SK-N-SH (cell line): Measurements from ENCODE around the gene EDA. TPM values are rescaled to one million over a fixed set of nuclear protein-coding genes. Genes with fewer than 3 reads are reported as not detected.

Experiments
- CTCF ChIA-PET: fragments of 300-600, 350-600 bp; formaldehyde crosslinking; extraction: SDS; loops from one replicate; lab custom pipeline; 2021; lab: Yijun Ruan, JAX
- POLR2A ChIA-PET: fragments of 350-600 bp; sonication (Branson Sonifier 250); formaldehyde crosslinking; extraction: SDS; loops from one replicate; lab custom pipeline; 2020; ENCODE audit warnings: antibody characterized with exemption, inconsistent platforms; lab: Yijun Ruan, JAX
- DNase-seq: peaks from one replicate; pipeline ENCODE4 v3.0.0; 2012
- H2AFZ ChIP-seq: fragments of 200-600 bp; sonication (generic); 2 replicates; pipeline ENCODE4 v1.8.1; 2016; ENCODE audit warnings: antibody characterized with exemption, mild to moderate bottlenecking, low read depth
- H3F3A ChIP-seq: fragments of 200-600 bp; sonication (generic); replicated peaks from 2 replicates; pipeline ENCODE3; 2016; ENCODE audit warnings: antibody characterized with exemption, mild to moderate bottlenecking; ENCODE audit not compliant: insufficient read depth
- H3K27ac ChIP-seq, 2 experiments: fragments of 200-500 bp in 1 of 2; fragments of 200-600 bp in 1 of 2; sonication (Bioruptor generic) in 1 of 2; sonication (generic), shearing (Covaris generic) in 1 of 2; 2 replicates each; pipeline versions ENCODE4 v1.5.1 to v1.6.1; 2014 to 2016; ENCODE audit warnings: low read depth in 2 of 2, inconsistent platforms in 1 of 2, low read length in 1 of 2, mild to moderate bottlenecking in 1 of 2, mixed read lengths in 1 of 2
- H3K27me3 ChIP-seq: fragments of 200-600 bp; sonication (generic), shearing (Covaris generic); 2 replicates; pipeline ENCODE4 v1.6.1; 2016; ENCODE audit warnings: mixed run types; ENCODE audit not compliant: insufficient read depth
- H3K36me3 ChIP-seq, 2 experiments: fragments of 200-500 bp in 1 of 2; fragments of 200-600 bp in 1 of 2; sonication (Bioruptor generic) in 1 of 2; sonication (generic) in 1 of 2; replicated peaks in 1 of 2; 2 replicates each; pipeline versions ENCODE3 to v1.5.1; 2014 to 2016; ENCODE audit warnings: low read length in 1 of 2, mild to moderate bottlenecking in 1 of 2; ENCODE audit not compliant: insufficient read depth in 2 of 2, control insufficient read depth in 1 of 2
- H3K4me1 ChIP-seq, 2 experiments: fragments of 200-500 bp in 1 of 2; fragments of 200-600 bp in 1 of 2; sonication (Bioruptor generic) in 1 of 2; sonication (generic), shearing (Covaris generic) in 1 of 2; 2 replicates each; pipeline versions ENCODE4 v1.5.1 to v1.6.1; 2014 to 2016; ENCODE audit warnings: low read depth in 1 of 2, low read length in 1 of 2, mixed run types in 1 of 2; ENCODE audit not compliant: insufficient read depth in 2 of 2, control insufficient read depth in 1 of 2
- H3K4me2 ChIP-seq: fragments of 200-600 bp; sonication (generic), shearing (Covaris generic); 2 replicates; pipeline ENCODE4 v1.6.1; 2017; ENCODE audit warnings: mixed run types
- H3K4me3 ChIP-seq, 2 experiments: fragments of 200-500 bp in 1 of 2; fragments of 200-600 bp in 1 of 2; sonication (Bioruptor generic) in 1 of 2; sonication (generic), shearing (Covaris generic) in 1 of 2; 2 replicates each; pipeline versions ENCODE4 v1.5.1 to v1.8.1; 2014 to 2016; ENCODE audit warnings: low read depth in 2 of 2, inconsistent platforms in 1 of 2, low read length in 1 of 2, mild to moderate bottlenecking in 1 of 2, mixed read lengths in 1 of 2, moderate library complexity in 1 of 2
- H3K79me2 ChIP-seq: fragments of 200-600 bp; sonication (generic); 2 replicates; pipeline ENCODE4 v1.8.1; 2017; ENCODE audit warnings: mild to moderate bottlenecking; ENCODE audit not compliant: insufficient read depth
- H3K9ac ChIP-seq: fragments of 200-600 bp; sonication (generic); 2 replicates; pipeline ENCODE4 v1.6.1; 2017; ENCODE audit warnings: mixed run types
- H3K9me2 ChIP-seq: fragments of 200-600 bp; sonication (generic); 2 replicates; pipeline ENCODE4 v1.6.1; 2017; ENCODE audit warnings: mixed run types
- H3K9me3 ChIP-seq: fragments of 200-600 bp; sonication (generic); 2 replicates; pipeline ENCODE4 v1.6.1; 2017; ENCODE audit warnings: mixed run types, mild to moderate bottlenecking, moderate library complexity
- H4K20me1 ChIP-seq: fragments of 200-600 bp; sonication (generic); 2 replicates; pipeline ENCODE4 v1.6.1; 2017; ENCODE audit warnings: mild to moderate bottlenecking, mixed run types; ENCODE audit not compliant: insufficient read depth
- CHD2 ChIP-seq: fragments of 150-350 bp; IDR thresholded peaks from 2 replicates; pipeline ENCODE4 v1.6.1; 2018; ENCODE audit warnings: low read length; ENCODE audit not compliant: partially characterized antibody
- EP300 ChIP-seq, 2 experiments: IDR thresholded peaks; 2 replicates each; pipeline versions ENCODE4 v1.4.0 to v1.6.1; 2012; ENCODE audit warnings: borderline replicate concordance in 1 of 2, low read depth in 1 of 2, low read length in 1 of 2
- EZH2phosphoT487 ChIP-seq: fragments of 200-600 bp; sonication (generic); IDR thresholded peaks from 2 replicates; pipeline ENCODE4 v1.6.1; 2017; ENCODE audit warnings: low read depth, mixed run types, mild to moderate bottlenecking, antibody characterized with exemption, moderate library complexity, borderline replicate concordance
- FOSL2 ChIP-seq: IDR thresholded peaks from 2 replicates; pipeline ENCODE4 v1.4.0; 2012; ENCODE audit warnings: low read depth, mild to moderate bottlenecking, moderate library complexity, borderline replicate concordance
- FOXJ3 ChIP-seq: sonication (generic); formaldehyde crosslinking; IDR thresholded peaks from 2 replicates; pipeline ENCODE4 v1.5.1; 2020; ENCODE audit warnings: mild to moderate bottlenecking, missing genetic modification reagents
- FOXM1 ChIP-seq: IDR thresholded peaks from 2 replicates; pipeline ENCODE4 v1.4.0; 2012; ENCODE audit warnings: low read depth, mild to moderate bottlenecking
- GABPA ChIP-seq: IDR thresholded peaks from 2 replicates; pipeline ENCODE4 v1.4.0; 2012; ENCODE audit warnings: low read depth, mild to moderate bottlenecking
- GATA2 ChIP-seq: sonication (generic); formaldehyde crosslinking; IDR thresholded peaks from 2 replicates; pipeline ENCODE4 v1.5.0; 2020; ENCODE audit warnings: mild to moderate bottlenecking, missing genetic modification reagents
- MXI1 ChIP-seq: IDR thresholded peaks from 2 replicates; pipeline ENCODE4 v1.6.1; 2012; ENCODE audit warnings: mild to moderate bottlenecking, low read depth, low read length, improper control_type of control experiment
- NFIC ChIP-seq: IDR thresholded peaks from 2 replicates; pipeline ENCODE4 v1.4.0; 2012; ENCODE audit warnings: borderline replicate concordance
- NRF1 ChIP-seq: IDR thresholded peaks from 2 replicates; pipeline ENCODE4 v1.6.1; 2012; ENCODE audit warnings: low read depth, mild to moderate bottlenecking, low read length
- POLR2AphosphoS5 ChIP-seq: IDR thresholded peaks from 2 replicates; pipeline ENCODE4 v1.6.1; 2012; ENCODE audit warnings: low read depth, low read length
- RAD21 ChIP-seq: IDR thresholded peaks from 2 replicates; pipeline ENCODE4 v1.6.1; 2012; ENCODE audit warnings: mild to moderate bottlenecking, low read length
- RCOR1 ChIP-seq: fragments of 150-350 bp; IDR thresholded peaks from 2 replicates; pipeline ENCODE4 v1.6.1; 2017; ENCODE audit warnings: antibody characterized with exemption, low read length
- RFX5 ChIP-seq: IDR thresholded peaks from 2 replicates; pipeline ENCODE4 v1.6.1; 2012; ENCODE audit warnings: mild to moderate bottlenecking, improper control_type of control experiment, low read length
- RXRA ChIP-seq: IDR thresholded peaks from 2 replicates; pipeline ENCODE4 v1.4.0; 2012; ENCODE audit warnings: low read depth, mild to moderate bottlenecking, borderline replicate concordance
- SIN3A ChIP-seq: IDR thresholded peaks from 2 replicates; pipeline ENCODE4 v1.6.1; 2012; ENCODE audit warnings: low read depth, mild to moderate bottlenecking, low read length, moderate library complexity, borderline replicate concordance
- TAF1 ChIP-seq: IDR thresholded peaks from 2 replicates; pipeline ENCODE4 v1.6.1; 2012; ENCODE audit warnings: low read depth, mild to moderate bottlenecking, low read length, moderate library complexity, borderline replicate concordance
- TCF12 ChIP-seq: IDR thresholded peaks from 2 replicates; pipeline ENCODE4 v1.4.0; 2012
- TEAD4 ChIP-seq: IDR thresholded peaks from 2 replicates; pipeline ENCODE4 v1.4.0; 2012; ENCODE audit warnings: mild to moderate bottlenecking, borderline replicate concordance; ENCODE audit not compliant: insufficient read depth
- WGBS: methylation state at CpG from one replicate; pipeline ENCODE4 v1.1.6; 2017; ENCODE audit warnings: low lambda C conversion rate; 5-methylcytosine and 5-hydroxymethylcytosine counted together
- polyA plus RNA-seq, 3 experiments: library from polyadenylated mRNA; depleted of rRNA; stranded (reverse); fragments of >200 nt; gene quantifications; 2 replicates each; pipeline ENCODE4 v1.2.3, GENCODE V29; 2012
- TF ChIP-seq, protein P1 (sequence below): IDR thresholded peaks from 2 replicates; pipeline ENCODE4 v1.4.0; 2012; ENCODE audit warnings: low read depth, borderline replicate concordance
- TF ChIP-seq, protein P2 (sequence below): IDR thresholded peaks from 2 replicates; pipeline ENCODE4; 2012
- TF ChIP-seq, protein P3 (sequence below): fragments of 150-350 bp; IDR thresholded peaks from 2 replicates; pipeline ENCODE4 v1.6.1; 2017; ENCODE audit warnings: antibody characterized with exemption, low read length, low read depth, borderline replicate concordance

EDA gene
- polyA plus RNA-seq, 1 of the 3 experiments (the other 2 are of a cell fraction): 0.02 TPM

DNA sequence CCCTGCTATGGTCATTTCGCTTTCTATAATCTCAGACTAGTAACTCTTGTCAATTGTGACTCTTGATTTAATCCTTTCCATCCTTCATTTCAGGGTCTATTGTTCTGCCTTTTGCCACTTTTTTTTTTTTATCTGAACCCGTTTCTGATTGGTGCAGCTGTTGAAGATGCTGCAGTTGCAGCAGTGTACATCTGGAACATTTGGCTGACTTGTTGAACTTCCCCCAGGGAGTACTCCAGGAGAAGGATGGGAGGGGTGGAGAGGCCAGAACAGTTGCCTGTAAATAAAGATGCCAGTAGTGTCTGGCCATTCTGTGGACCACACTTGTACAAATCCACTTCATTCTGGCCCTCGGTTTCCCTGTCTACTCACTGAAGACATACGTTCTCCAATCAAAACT lies 1.0 kb upstream of the EDA start:
- H3K9ac ChIP-seq: no peak overlapping the region
- CTCF ChIA-PET: interaction anchor here (1.8 kb wide), 1 partner anchor 191 kb away, joined by 4 read pairs; no protein-coding TSS in a partner anchor

DNA sequence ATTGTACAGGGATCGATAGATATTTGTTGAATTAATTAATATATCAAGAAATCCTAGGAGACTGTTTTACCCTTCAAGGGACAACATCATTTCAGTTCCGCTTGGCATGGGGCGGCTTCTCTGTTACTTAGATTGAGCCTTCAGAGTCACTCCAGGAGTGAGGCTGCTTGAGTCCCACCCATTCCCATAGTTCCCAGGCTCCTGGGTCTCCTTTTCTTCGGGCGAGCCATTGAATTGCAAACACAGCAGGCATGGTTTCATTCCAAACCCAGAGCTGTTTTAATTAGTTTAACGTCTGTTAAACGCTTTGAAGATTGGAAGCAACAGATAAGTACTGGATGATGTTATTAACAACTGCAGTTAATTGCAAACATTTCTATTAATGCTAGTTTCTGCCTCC lies 571 bp upstream of the EDA start:
- Histone ChIP-seq H3F3A (no peaks in the 10 kb centered on the region), H3K4me2 (0 out of 2 replicates have a peak overlapping the region, but pooled peaks have one; percentile 65), H3K36me3 (no peaks in the 10 kb centered on the region), H2AFZ (no peak overlapping the region), H3K79me2 (no peaks in the 10 kb centered on the region), H3K27me3 (peaks cover 40% of the 10 kb centered on the region), H3K9ac (no peak overlapping the region), H3K4me3 (peak overlapping the region in 1 of 2 experiments; percentile 38; a peak in 2 of 4 replicates)
- POLR2A ChIA-PET: no interaction called here
- WGBS: 6% methylated on average over 7 of the region's 7 CpGs
- CTCF ChIA-PET: interaction anchor here (0.8 to 1.8 kb wide), 2 partner anchors 13 to 191 kb away, joined by 3 to 4 read pairs; no protein-coding TSS in a partner anchor
- peak; percentile 2 for DNase-seq
- no peak for TF ChIP-seq FOSL2
- no peak for TF ChIP-seq TEAD4
- TF ChIP-seq NFIC: no peak
- TF ChIP-seq RXRA: no peak
- no peak for TF ChIP-seq FOXJ3 (CRISPR knock-in tag)
- no peak for TF ChIP-seq POLR2AphosphoS5
- no peak for TF ChIP-seq TAF1
- no peak for TF ChIP-seq CHD2
- TF ChIP-seq, protein P1, sequence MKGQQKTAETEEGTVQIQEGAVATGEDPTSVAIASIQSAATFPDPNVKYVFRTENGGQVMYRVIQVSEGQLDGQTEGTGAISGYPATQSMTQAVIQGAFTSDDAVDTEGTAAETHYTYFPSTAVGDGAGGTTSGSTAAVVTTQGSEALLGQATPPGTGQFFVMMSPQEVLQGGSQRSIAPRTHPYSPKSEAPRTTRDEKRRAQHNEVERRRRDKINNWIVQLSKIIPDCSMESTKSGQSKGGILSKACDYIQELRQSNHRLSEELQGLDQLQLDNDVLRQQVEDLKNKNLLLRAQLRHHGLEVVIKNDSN: no peak
- TF ChIP-seq RCOR1: no peak
- TF ChIP-seq FOXM1: no peak
- no peak for TF ChIP-seq EZH2phosphoT487
- TF ChIP-seq MXI1: no peak
- TF ChIP-seq, all 33 proteins: peak for 0
- Histone ChIP-seq H3K4me1 (no peaks in the 10 kb centered on the region; a peak in 1 of 4 replicates), H3K27ac (no peak overlapping the region), H4K20me1 (no peaks in the 10 kb centered on the region), H3K9me2 (no peaks in the 10 kb centered on the region), H3K9me3 (no peaks in the 10 kb centered on the region)

More for the DNA sequence above, 1.0 kb upstream of the EDA start:
- TF ChIP-seq GABPA (no peak), RCOR1 (no peak), FOXM1 (no peak), TAF1 (no peak), TCF12 (no peak), GATA2 (no peak), RFX5 (no peak), NRF1 (no peak), SIN3A (no peak), EZH2phosphoT487 (no peak), RAD21 (no peak), EP300 (IDR thresholded peaks at IDR 0.05; ENCODE audit: borderline replicate concordance in 1 of 2, low read depth in 1 of 2, low read length in 1 of 2) (no peak)
- TF ChIP-seq, protein P2, sequence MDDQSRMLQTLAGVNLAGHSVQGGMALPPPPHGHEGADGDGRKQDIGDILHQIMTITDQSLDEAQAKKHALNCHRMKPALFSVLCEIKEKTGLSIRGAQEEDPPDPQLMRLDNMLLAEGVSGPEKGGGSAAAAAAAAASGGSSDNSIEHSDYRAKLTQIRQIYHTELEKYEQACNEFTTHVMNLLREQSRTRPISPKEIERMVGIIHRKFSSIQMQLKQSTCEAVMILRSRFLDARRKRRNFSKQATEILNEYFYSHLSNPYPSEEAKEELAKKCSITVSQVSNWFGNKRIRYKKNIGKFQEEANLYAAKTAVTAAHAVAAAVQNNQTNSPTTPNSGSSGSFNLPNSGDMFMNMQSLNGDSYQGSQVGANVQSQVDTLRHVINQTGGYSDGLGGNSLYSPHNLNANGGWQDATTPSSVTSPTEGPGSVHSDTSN: no peak
- TF ChIP-seq, protein P3, sequence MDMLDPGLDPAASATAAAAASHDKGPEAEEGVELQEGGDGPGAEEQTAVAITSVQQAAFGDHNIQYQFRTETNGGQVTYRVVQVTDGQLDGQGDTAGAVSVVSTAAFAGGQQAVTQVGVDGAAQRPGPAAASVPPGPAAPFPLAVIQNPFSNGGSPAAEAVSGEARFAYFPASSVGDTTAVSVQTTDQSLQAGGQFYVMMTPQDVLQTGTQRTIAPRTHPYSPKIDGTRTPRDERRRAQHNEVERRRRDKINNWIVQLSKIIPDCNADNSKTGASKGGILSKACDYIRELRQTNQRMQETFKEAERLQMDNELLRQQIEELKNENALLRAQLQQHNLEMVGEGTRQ: no peak
- H3K27me3 ChIP-seq: peaks cover 40% of the 10 kb centered on the region
- POLR2A ChIA-PET: no interaction called here
- no peak for DNase-seq
- H3F3A ChIP-seq: no peaks in the 10 kb centered on the region
- H3K36me3 ChIP-seq: no peaks in the 10 kb centered on the region
- H3K9me2 ChIP-seq: no peaks in the 10 kb centered on the region
- H3K9me3 ChIP-seq: no peaks in the 10 kb centered on the region
- no peaks in the 10 kb centered on the region for H4K20me1 ChIP-seq
- WGBS: 19% methylated on average over 4 of the region's 4 CpGs
- no peak overlapping the region for H3K4me2 ChIP-seq
- no peaks in the 10 kb centered on the region; a peak in 1 of 4 replicates for H3K4me1 ChIP-seq
- H3K4me3 ChIP-seq: no peak overlapping the region
- H2AFZ ChIP-seq: no peak overlapping the region
- H3K27ac ChIP-seq: no peak overlapping the region
- H3K79me2 ChIP-seq: no peaks in the 10 kb centered on the region
